Neuronal stem cell (in vitro differentiated cells): ENCODE measurements around the gene DNAJB11.

ENCODE experiments used
- DNase-seq: peaks from one replicate; pipeline ENCODE4 v3.0.0-alpha.2; 2013; ENCODE audit warnings: low spot score
- H2AFZ ChIP-seq: one replicate; pipeline ENCODE4 v1.6.1; 2013; ENCODE audit warnings: mild to moderate bottlenecking, low read length, inconsistent platforms
- H2AK5ac ChIP-seq: 2 replicates; pipeline ENCODE4 v1.6.1; 2013; ENCODE audit warnings: low read depth, mild to moderate bottlenecking, inconsistent platforms, low read length, moderate library complexity, mixed read lengths
- H2BK120ac ChIP-seq: 2 replicates; pipeline ENCODE4 v1.6.1; 2013; ENCODE audit warnings: low read depth, mild to moderate bottlenecking, inconsistent platforms, low read length, moderate library complexity, mixed read lengths
- H2BK12ac ChIP-seq: one replicate; pipeline ENCODE4 v1.6.1; 2013; ENCODE audit warnings: low read length, inconsistent platforms
- H2BK15ac ChIP-seq: 2 replicates; pipeline ENCODE4 v1.6.1; 2013; ENCODE audit warnings: mild to moderate bottlenecking, low read length, inconsistent platforms, mixed read lengths
- H2BK5ac ChIP-seq: one replicate; pipeline ENCODE4 v1.6.1; 2013; ENCODE audit warnings: inconsistent platforms, mild to moderate bottlenecking, low read length, moderate library complexity
- H3K14ac ChIP-seq: one replicate; pipeline ENCODE4 v1.6.1; 2013; ENCODE audit warnings: low read length, inconsistent platforms
- H3K18ac ChIP-seq: 2 replicates; pipeline ENCODE4 v1.6.1; 2013; ENCODE audit warnings: low read length, inconsistent platforms
- H3K23ac ChIP-seq: 2 replicates; pipeline ENCODE4 v1.6.1; 2013; ENCODE audit warnings: low read depth, mild to moderate bottlenecking, mixed read lengths, low read length, inconsistent platforms; ENCODE audit not compliant: poor library complexity
- H3K27ac ChIP-seq: replicated peaks from 3 replicates; pipeline ENCODE4 v1.5.1; 2013; ENCODE audit warnings: low read length, inconsistent platforms
- H3K27me3 ChIP-seq, 3 experiments: 2 replicates each; pipeline ENCODE4 v1.6.1; 2013; ENCODE audit warnings: low read length in 3 of 3, mild to moderate bottlenecking in 2 of 3, inconsistent platforms in 1 of 3, low read depth in 1 of 3, mixed read lengths in 1 of 3, moderate library complexity in 1 of 3; ENCODE audit not compliant: control insufficient read depth in 3 of 3, insufficient read depth in 3 of 3
- H3K36me3 ChIP-seq, 2 donors: replicated peaks in 1 of 2; 2 replicates each; pipeline ENCODE4 v1.6.1; 2013; ENCODE audit warnings: low read length in 2 of 2; ENCODE audit not compliant: control insufficient read depth in 2 of 2, insufficient read depth in 2 of 2
- H3K4ac ChIP-seq: 2 replicates; pipeline ENCODE4 v1.6.1; 2013; ENCODE audit warnings: inconsistent platforms, mild to moderate bottlenecking, low read length, moderate library complexity
- H3K4me1 ChIP-seq, 2 donors: 1 replicate in 1 of 2; 2 replicates in 1 of 2; pipeline ENCODE4 v1.6.1; 2013; ENCODE audit warnings: low read length in 2 of 2, low read depth in 1 of 2; ENCODE audit not compliant: control insufficient read depth in 2 of 2, insufficient read depth in 1 of 2
- H3K4me2 ChIP-seq: one replicate; pipeline ENCODE4 v1.6.1; 2013; ENCODE audit warnings: mild to moderate bottlenecking, low read length, inconsistent platforms; ENCODE audit not compliant: insufficient read depth, poor library complexity, severe bottlenecking
- H3K4me3 ChIP-seq, 2 donors: 2 replicates each; pipeline ENCODE4 v1.5.1; 2013; ENCODE audit warnings: low read length in 2 of 2, mild to moderate bottlenecking in 2 of 2, inconsistent platforms in 1 of 2, moderate library complexity in 1 of 2
- H3K79me1 ChIP-seq: one replicate; pipeline ENCODE4 v1.6.1; 2013; ENCODE audit warnings: low read depth, mild to moderate bottlenecking, inconsistent platforms, low read length, moderate library complexity
- H3K9ac ChIP-seq: one replicate; pipeline ENCODE4 v1.6.1; 2013; ENCODE audit warnings: mild to moderate bottlenecking, low read depth, low read length, inconsistent platforms; ENCODE audit not compliant: poor library complexity
- H3K9me3 ChIP-seq, 2 donors: replicated peaks in 1 of 2; 2 replicates each; pipeline versions ENCODE3 to v1.6.1; 2013; ENCODE audit warnings: low read length in 2 of 2, mild to moderate bottlenecking in 2 of 2, inconsistent platforms in 1 of 2, low read depth in 1 of 2, mixed read lengths in 1 of 2, moderate library complexity in 1 of 2; ENCODE audit not compliant: control insufficient read depth in 2 of 2, insufficient read depth in 1 of 2
- H4K8ac ChIP-seq: one replicate; pipeline ENCODE4 v1.6.1; 2013; ENCODE audit warnings: low read depth, mild to moderate bottlenecking, inconsistent platforms, low read length, moderate library complexity
- H4K91ac ChIP-seq: one replicate; pipeline ENCODE4 v1.6.1; 2013; ENCODE audit warnings: low read length, low read depth, mild to moderate bottlenecking, inconsistent platforms; ENCODE audit not compliant: poor library complexity
- whole genome bisulfite sequencing, 2 donors: extraction: QIAGEN DNeasy Blood & Tissue Kit; methylation state at CpG; one replicate each; pipeline ENCODE4 v1.1.7; 2013; ENCODE audit warnings: missing lambda C conversion rate in 2 of 2, mixed read lengths in 1 of 2; ENCODE audit not compliant: insufficient read length in 2 of 2, insufficient replicate concordance in 1 of 2; ENCODE audit errors: extremely low coverage in 2 of 2; 5-methylcytosine and 5-hydroxymethylcytosine counted together

The DNAJB11 gene

GRCh38 chr3:186540835-186541226 is 29.7 kb upstream of the DNAJB11 start:
- Histone ChIP-seq H3K4me1 (peaks cover 0 to 6% of the 10 kb centered on the region in 2 donors), H3K4me2 (no peak overlapping the region), H2BK12ac (no peak overlapping the region), H3K18ac (no peak overlapping the region), H2BK5ac (no peak overlapping the region), H3K9ac (no peak overlapping the region), H3K27me3 (no peaks in the 10 kb centered on the region), H2AFZ (no peak overlapping the region), H3K4ac (no peak overlapping the region), H2BK120ac (no peak overlapping the region), H3K27ac (no peak overlapping the region), H4K8ac (no peak overlapping the region), H2AK5ac (no peak overlapping the region), H3K4me3 (no peak overlapping the region), H3K14ac (no peak overlapping the region), H2BK15ac (no peak overlapping the region), H4K91ac (no peak overlapping the region), H3K9me3 (no peaks in the 10 kb centered on the region), H3K79me1 (no peaks in the 10 kb centered on the region), H3K36me3 (peaks cover 0 to 13% of the 10 kb centered on the region in 2 donors), H3K23ac (no peak overlapping the region)
- no peak for DNase-seq
- no CpG with 5 or more reads among the region's 2 CpGs for WGBS, 2 donors

DNA sequence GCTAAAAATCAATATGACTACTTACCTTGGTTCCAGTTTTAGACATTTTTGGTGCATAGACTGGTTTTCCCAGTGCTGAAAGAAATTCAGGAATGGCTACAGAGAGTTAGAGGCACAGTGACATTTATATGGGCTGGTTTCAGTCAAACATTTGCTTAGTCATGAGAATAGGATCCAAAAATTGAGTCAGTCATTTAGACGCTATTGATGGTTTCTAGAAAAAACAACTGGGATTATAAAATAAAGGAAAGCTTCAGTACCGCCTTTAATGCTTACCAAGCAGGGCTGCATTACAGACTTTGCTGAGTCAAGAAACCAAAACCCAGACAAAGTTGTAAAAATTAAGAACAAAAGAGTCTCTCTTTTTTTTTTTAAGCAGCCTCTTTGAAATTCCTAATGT is 26.2 kb upstream of the DNAJB11 start, which contains the start of gene CRYGS:
TSS of gene CRYGS (minus strand) at position 100 of the 400 bp plus-strand sequence. CDS start at position 46, 54 bp downstream.
- no peak within 1 kb of the TSS for H2BK12ac ChIP-seq
- H3K9me3 ChIP-seq: no peaks in the 10 kb centered on the region
- H2AK5ac ChIP-seq: no peak within 1 kb of the TSS
- no peak within 1 kb of the TSS for H2BK120ac ChIP-seq
- no peak within 1 kb of the TSS for H3K27ac ChIP-seq
- H3K4me2 ChIP-seq: no peak within 1 kb of the TSS
- WGBS, 2 donors: no CpG with 5 or more reads among the region's 2 CpGs
- H3K27me3 ChIP-seq: no peaks in the 10 kb centered on the region
- no peak within 1 kb of the TSS for H4K8ac ChIP-seq
- H3K4ac ChIP-seq: no peak within 1 kb of the TSS
- no peak within 1 kb of the TSS for H3K9ac ChIP-seq
- no peak within 1 kb of the TSS for H2AFZ ChIP-seq
- no peak within 1 kb of the TSS for H3K23ac ChIP-seq
- H3K36me3 ChIP-seq: peaks cover 0 to 38% of the 10 kb centered on the region in 2 donors
- H2BK15ac ChIP-seq: no peak within 1 kb of the TSS
- H4K91ac ChIP-seq: no peak within 1 kb of the TSS
- H3K18ac ChIP-seq: no peak within 1 kb of the TSS
- DNase-seq: no peak
- no peak within 1 kb of the TSS for H3K4me3 ChIP-seq
- H3K79me1 ChIP-seq: no peaks in the 10 kb centered on the region
- H3K14ac ChIP-seq: no peak within 1 kb of the TSS
- no peak within 1 kb of the TSS for H2BK5ac ChIP-seq
- peaks cover 0 to 3% of the 10 kb centered on the region in 2 donors for H3K4me1 ChIP-seq

DNA sequence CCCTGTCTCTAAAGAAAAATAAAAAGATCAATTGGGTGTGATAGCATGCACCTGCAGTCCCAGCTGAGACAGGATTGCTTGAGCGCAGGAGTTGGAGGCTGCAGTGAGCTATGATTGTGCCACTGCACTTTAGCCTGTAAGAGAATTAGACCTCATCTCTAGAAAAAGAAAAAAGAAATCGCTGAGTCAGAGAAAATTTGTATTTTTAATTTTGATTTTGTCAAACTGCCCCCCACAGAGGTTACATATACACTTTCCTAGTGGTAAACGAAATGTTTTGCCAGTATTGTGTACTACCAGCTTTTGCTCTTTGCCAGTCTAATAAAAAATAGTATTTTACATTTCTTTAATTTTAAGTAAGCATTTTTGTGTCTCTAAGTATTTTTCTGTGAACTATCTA is 21.0 kb upstream of the DNAJB11 start:
- Histone ChIP-seq H3K27ac (no peak overlapping the region), H2AK5ac (no peak overlapping the region), H3K4ac (no peak overlapping the region), H3K9me3 (peaks cover 0 to 1% of the 10 kb centered on the region in 2 donors), H2BK15ac (no peak overlapping the region), H3K23ac (no peak overlapping the region), H2BK120ac (no peak overlapping the region), H3K4me3 (no peak overlapping the region), H3K18ac (no peak overlapping the region), H4K91ac (no peak overlapping the region), H3K79me1 (no peaks in the 10 kb centered on the region), H3K14ac (no peak overlapping the region), H4K8ac (no peak overlapping the region), H2AFZ (no peak overlapping the region), H2BK12ac (no peak overlapping the region), H3K36me3 (peaks cover 4 to 78% of the 10 kb centered on the region in 2 donors), H2BK5ac (no peak overlapping the region), H3K4me1 (peaks cover 0 to 2% of the 10 kb centered on the region in 2 donors), H3K9ac (no peak overlapping the region), H3K27me3 (no peaks in the 10 kb centered on the region), H3K4me2 (no peak overlapping the region)
- no peak for DNase-seq
- WGBS, 2 donors: no CpG with 5 or more reads among the region's 3 CpGs

DNA sequence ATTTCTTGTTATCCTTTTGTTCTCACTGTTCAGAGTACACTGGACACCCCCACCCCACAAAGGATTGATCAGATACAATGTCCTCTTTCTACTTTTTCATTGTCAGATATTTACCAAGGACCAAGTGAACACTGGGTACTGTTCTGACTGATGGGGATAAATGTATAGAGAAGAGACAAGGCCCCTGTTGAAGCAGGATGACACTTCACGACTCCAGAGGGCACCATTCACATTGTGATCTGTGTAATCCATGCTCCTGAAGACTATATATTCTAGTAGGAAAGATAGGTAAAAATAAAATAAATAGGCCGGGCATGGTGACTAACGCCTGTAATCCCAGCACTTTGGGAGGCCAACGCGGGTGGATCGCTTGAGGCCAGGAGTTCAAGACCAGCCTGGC is 19.1 kb upstream of the DNAJB11 start:
- Histone ChIP-seq H2BK5ac (no peak overlapping the region), H3K14ac (no peak overlapping the region), H3K27me3 (no peaks in the 10 kb centered on the region), H3K4me1 (peaks cover 0 to 2% of the 10 kb centered on the region in 2 donors), H2BK120ac (no peak overlapping the region), H3K27ac (no peak overlapping the region), H4K8ac (no peak overlapping the region), H3K4me3 (no peak overlapping the region), H3K18ac (no peak overlapping the region), H2BK15ac (no peak overlapping the region), H3K4me2 (no peak overlapping the region), H3K79me1 (no peaks in the 10 kb centered on the region), H2AFZ (no peak overlapping the region), H2AK5ac (no peak overlapping the region), H3K9ac (no peak overlapping the region), H3K36me3 (peaks cover 9 to 80% of the 10 kb centered on the region in 2 donors), H3K4ac (no peak overlapping the region), H3K9me3 (peaks cover 0 to 3% of the 10 kb centered on the region in 2 donors), H3K23ac (no peak overlapping the region), H4K91ac (no peak overlapping the region), H2BK12ac (no peak overlapping the region)
- DNase-seq: no peak
- no CpG with 5 or more reads among the region's 6 CpGs for WGBS, 2 donors
